Nephron progenitor cell (in vitro differentiated cells): Measurements from ENCODE around the gene ALG14.

ENCODE experiments used
- DNase-seq: peaks from one replicate; pipeline ENCODE4 v3.0.0; 2021
- H3K27ac Mint-ChIP-seq: 2 replicates; pipeline ENCODE4 v1.8.0; 2021; ENCODE audit warnings: mild to moderate bottlenecking, moderate library complexity, mixed read lengths
- H3K27me3 Mint-ChIP-seq: 2 replicates; pipeline ENCODE4 v1.8.0; 2021; ENCODE audit warnings: mild to moderate bottlenecking, low read depth, mixed read lengths; ENCODE audit not compliant: poor library complexity
- H3K36me3 Mint-ChIP-seq: 2 replicates; pipeline ENCODE4 v1.8.0; 2021; ENCODE audit warnings: low read depth, mixed read lengths
- H3K4me1 Mint-ChIP-seq: 2 replicates; pipeline ENCODE4 v1.8.0; 2021; ENCODE audit warnings: mixed read lengths
- H3K4me3 Mint-ChIP-seq: 2 replicates; pipeline ENCODE4 v1.8.0; 2021; ENCODE audit warnings: mild to moderate bottlenecking, moderate library complexity, mixed read lengths
- H3K9me3 Mint-ChIP-seq: 2 replicates; pipeline ENCODE4 v1.8.0; 2021; ENCODE audit warnings: mild to moderate bottlenecking, moderate library complexity, mixed read lengths
- TF ChIP-seq, protein P1 (sequence below): fragments of 200-600 bp; sonication (generic); IDR thresholded peaks from 2 replicates; pipeline ENCODE4 v1.5.0; 2021; ENCODE audit warnings: antibody characterized with exemption

The ALG14 gene

DNA sequence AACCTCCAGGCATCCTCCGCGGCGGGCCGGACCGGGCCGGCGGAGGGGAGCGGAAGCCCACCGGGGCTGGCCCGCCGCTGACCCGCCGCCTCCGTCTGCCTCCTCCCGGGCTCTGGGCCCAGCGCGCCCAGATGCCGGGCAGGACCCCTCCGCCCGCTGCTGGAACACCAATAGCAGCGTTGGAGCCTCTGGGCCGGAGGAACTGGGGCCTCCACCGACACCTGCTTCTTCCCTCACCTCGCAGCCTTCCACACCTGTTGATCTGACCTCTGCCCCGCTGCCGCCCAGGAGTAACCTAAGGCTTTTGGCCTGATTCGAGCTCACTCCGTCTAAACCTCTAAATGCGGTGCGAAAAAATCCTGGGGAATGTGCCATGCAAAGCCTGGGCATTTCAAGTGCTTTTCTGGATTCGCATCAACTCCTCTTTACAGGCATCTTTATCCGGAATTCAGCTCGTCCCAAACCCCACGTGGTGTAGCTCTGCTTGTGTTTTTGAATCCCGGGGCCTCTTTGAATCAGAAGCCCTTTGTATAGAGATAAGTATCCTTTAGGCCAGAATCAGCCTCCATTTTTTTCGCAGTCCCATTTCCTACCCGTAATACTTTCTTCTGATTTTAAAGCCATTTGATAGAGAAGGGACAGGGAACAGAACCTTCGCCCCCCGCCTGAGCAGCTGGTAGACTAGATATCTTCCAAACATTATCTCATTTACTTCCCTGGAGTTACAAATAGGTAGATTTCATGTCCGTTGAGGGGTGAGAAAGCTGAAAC is 145.2 kb downstream of the ALG14 start:
- Mint-ChIP-seq H3K36me3 (peaks cover 32% of the 10 kb centered on the region), H3K4me1 (peaks cover 69% of the 10 kb centered on the region), H3K9me3 (no peaks in the 10 kb centered on the region), H3K4me3 (peak overlapping the region; percentile 91), H3K27ac (peak overlapping the region; percentile 90), H3K27me3 (peaks cover 15% of the 10 kb centered on the region)
- TF ChIP-seq, protein P1, sequence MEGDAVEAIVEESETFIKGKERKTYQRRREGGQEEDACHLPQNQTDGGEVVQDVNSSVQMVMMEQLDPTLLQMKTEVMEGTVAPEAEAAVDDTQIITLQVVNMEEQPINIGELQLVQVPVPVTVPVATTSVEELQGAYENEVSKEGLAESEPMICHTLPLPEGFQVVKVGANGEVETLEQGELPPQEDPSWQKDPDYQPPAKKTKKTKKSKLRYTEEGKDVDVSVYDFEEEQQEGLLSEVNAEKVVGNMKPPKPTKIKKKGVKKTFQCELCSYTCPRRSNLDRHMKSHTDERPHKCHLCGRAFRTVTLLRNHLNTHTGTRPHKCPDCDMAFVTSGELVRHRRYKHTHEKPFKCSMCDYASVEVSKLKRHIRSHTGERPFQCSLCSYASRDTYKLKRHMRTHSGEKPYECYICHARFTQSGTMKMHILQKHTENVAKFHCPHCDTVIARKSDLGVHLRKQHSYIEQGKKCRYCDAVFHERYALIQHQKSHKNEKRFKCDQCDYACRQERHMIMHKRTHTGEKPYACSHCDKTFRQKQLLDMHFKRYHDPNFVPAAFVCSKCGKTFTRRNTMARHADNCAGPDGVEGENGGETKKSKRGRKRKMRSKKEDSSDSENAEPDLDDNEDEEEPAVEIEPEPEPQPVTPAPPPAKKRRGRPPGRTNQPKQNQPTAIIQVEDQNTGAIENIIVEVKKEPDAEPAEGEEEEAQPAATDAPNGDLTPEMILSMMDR = no peak
- no peak for DNase-seq

GRCh38 chr1:94926915-94927404 is 145.8 kb downstream of the ALG14 start, which contains the start of gene CNN3:
Gene CNN3 (minus strand): TSS chr1:94927110. CDS start chr1:94926894, 216 bp downstream.
- Mint-ChIP-seq H3K27me3 (peaks cover 15% of the 10 kb centered on the region), H3K4me1 (peaks cover 75% of the 10 kb centered on the region), H3K4me3 (peak within 1 kb of the TSS; percentile 97), H3K27ac (peak within 1 kb of the TSS; percentile 100), H3K9me3 (no peaks in the 10 kb centered on the region), H3K36me3 (peaks cover 35% of the 10 kb centered on the region)
- TF ChIP-seq, protein P1 = no peak
- DNase-seq = peak; percentile 93

- DNase-seq = peak; percentile 74
- peaks cover 35% of the 10 kb centered on the region for H3K36me3 Mint-ChIP-seq
- H3K4me3 Mint-ChIP-seq = peak overlapping the region; percentile 97
- H3K9me3 Mint-ChIP-seq = no peaks in the 10 kb centered on the region
- peak overlapping the region; percentile 100 for H3K27ac Mint-ChIP-seq
- TF ChIP-seq, protein P1 = peak; percentile 43
- H3K27me3 Mint-ChIP-seq = peaks cover 15% of the 10 kb centered on the region
- peaks cover 81% of the 10 kb centered on the region for H3K4me1 Mint-ChIP-seq
These were observed 146.4 kb downstream of the ALG14 start for GRCh38 chr1:94926126-94926914.

- Mint-ChIP-seq H3K4me1 (peaks cover 84% of the 10 kb centered on the region), H3K4me3 (peak overlapping the region; percentile 97), H3K9me3 (no peaks in the 10 kb centered on the region), H3K36me3 (peaks cover 36% of the 10 kb centered on the region), H3K27ac (peak overlapping the region; percentile 100), H3K27me3 (peaks cover 15% of the 10 kb centered on the region)
- TF ChIP-seq, protein P1 = no peak
- peak; percentile 84 for DNase-seq
These were observed 147.1 kb downstream of the ALG14 start for GRCh38 chr1:94925561-94926125.

DNA sequence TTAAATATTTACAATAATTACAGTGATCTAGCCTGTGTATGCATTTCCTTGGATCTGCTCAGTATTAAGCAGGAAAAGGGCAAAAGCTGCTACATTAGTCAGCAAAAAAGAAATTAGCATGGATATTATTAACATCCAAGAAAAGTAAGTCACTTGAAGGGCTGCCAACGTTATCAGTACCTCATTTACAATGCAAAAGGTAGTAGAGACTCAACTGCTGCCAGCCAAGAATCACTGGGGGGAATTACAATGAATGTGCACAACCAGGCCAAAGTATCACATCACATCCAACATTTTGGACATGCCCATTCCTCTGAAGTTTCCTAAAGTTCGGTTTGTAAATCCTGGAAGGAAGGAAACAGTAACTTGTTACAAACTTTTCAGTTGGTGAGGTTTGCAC is 147.7 kb downstream of the ALG14 start:
- Mint-ChIP-seq H3K27me3 (peaks cover 13% of the 10 kb centered on the region), H3K27ac (peak overlapping the region; percentile 100), H3K9me3 (no peaks in the 10 kb centered on the region), H3K36me3 (peaks cover 34% of the 10 kb centered on the region), H3K4me1 (peaks cover 84% of the 10 kb centered on the region), H3K4me3 (peak overlapping the region; percentile 97)
- DNase-seq = no peak
- TF ChIP-seq, protein P1 = no peak
